ENCODE measurements around the gene TMED4.

Gene TMED4

DNA sequence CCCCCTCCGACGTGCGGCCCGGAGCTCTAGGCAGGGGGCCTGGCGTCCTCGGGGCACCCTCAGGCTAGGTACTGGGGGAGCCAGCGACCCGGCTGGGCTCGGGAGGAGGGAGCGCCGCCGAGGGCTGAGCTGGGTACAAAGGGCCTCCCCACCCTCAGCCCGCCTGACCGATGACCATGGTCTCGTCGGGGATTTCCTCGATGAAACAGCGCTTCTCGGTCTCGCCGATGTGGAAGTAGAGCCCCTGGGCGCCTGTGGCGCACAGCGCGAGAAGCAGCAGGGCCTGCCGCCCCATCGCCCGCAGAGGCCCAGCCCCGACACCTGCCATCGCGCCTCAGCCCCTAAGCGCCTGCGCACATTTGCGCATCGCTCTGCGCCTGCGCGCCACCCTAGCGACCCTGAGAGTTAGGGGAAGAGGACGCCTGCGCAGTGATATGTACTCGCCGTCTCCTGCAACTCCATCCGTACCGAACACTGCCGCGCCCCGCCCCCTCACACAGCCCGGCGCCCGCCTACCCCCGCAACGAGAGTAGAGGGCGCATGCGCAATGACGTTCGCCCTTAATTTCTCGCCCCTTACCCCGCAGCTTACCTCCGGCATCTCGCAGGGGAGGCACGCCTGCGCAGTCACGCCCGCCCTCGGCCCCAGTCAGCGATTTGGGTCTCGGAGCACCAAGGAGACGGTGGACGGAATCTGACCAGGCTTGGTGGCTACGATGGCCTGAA is at the start of gene TMED4:
Gene TMED4 (minus strand): TSS at position 353 of the 725 bp plus-strand sequence. CDS start 25 bp downstream, at position 328.
- peak; percentile 98 to 99 for DNase-seq

DNA sequence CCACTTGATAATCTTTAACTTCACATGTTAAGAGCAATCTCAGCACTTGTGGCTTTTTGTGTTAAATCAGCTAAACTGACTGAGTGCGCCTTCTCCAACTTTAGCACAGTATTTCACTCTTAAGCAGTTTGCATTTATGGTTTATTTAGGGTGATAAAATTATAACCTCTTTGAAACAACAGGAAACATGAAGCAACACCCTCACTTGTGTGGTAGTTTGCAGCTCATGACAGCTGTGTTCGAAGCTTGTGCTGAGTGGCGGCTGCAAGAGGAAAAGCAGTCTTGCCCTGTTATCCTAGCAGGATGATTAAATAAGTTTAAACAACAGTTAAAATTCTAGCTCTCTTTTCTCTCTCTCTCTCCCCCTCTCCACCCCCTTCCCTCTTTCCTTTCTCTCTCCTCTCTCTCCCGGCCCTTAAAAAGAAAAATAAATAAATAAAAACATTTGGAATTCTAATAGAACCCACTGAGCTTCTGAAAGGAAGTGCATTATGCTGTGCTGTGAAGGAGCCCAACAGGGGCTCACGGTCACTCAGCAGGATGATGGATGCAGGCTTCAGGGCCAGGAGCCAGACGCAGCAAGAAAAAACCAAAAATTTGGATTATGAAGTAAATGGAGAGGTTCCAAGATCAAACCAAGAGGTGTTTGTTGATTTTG is 49.6 kb upstream of the TMED4 start:
- DNase-seq: no peak

DNA sequence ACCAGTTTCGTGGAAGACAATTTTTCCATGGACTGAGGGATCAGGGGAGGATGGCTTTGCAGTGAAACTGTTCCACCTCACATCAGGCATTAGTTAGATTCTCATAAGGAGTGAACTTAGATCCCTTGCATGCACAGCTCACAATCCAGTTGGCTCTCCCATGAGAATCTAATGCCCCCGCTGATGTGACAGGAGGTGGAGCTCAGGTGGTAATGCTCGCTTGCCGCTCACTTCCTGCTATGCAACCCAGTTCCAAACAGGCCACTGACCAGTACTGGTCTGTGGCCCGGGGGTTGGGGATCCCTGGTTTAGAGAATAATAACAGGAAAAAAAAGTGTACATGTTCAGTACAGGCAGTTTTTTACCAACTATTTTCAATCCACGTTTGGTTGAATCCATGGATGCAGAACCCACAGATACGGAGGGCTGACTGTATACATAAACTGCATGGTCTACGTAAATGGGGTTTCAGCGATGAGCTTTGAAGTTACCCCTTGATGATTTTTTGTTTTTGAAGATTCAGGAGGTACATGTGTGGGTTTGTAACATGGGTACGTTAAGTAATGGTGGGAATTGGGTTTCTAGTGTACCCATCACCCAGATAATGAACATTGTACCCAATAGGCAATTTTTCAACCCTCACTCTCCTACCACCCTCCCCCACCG is 48.9 kb upstream of the TMED4 start:
- DNase-seq: no peak

DNA sequence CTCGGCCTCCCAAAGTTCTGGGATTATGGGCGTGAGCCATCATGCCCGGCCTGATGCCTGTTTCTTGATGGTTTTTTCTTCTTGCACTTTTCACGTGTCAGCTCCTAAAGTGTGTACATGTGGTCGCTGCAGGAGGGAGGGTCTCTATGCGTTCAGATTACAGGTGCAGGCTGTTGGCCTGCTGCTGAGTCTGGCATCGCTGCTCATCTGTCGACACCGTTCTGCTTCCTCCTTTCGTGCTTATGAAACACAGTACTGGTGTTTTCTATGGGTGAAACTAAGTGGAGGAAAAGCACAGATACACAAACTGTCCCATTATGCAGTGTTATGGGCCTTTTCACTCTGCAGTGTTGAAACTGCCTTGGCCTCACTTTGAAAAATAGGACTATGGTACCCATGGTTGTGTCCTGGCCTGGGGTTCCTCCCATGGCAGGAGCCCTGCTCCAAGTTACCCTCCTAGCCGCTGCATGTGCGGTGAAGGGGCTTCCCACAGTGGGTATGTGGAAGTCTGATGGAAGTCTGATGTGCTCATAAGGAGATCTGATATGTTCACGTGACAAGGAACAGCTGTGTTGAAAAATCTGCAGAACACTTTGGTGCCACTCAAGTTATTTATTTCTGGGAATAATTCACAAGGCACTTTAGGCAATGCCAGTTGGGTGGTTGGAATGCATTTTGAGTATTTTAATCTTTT is 47.9 kb upstream of the TMED4 start:
- DNase-seq: no peak

DNA sequence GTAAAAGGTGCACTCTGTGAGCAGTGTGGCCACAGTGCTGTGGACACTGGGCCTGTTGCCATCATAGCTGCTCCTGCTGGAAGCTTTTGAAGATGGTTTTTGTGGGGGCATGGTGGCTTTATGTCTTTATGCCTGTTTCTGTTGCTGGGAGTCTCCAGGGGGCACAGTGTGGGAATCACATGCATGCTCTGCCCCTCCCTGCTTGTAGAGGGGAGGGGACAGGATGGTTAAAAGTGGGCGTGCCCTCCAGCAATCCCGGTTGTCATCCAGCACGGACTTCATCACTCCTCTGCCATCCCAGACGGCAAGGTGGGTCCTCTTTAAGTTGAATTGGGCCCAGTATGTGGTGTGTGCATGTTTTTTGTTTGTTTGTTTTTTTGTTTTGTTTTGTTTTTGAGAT is 44.6 kb upstream of the TMED4 start:
- DNase-seq: no peak

DNA sequence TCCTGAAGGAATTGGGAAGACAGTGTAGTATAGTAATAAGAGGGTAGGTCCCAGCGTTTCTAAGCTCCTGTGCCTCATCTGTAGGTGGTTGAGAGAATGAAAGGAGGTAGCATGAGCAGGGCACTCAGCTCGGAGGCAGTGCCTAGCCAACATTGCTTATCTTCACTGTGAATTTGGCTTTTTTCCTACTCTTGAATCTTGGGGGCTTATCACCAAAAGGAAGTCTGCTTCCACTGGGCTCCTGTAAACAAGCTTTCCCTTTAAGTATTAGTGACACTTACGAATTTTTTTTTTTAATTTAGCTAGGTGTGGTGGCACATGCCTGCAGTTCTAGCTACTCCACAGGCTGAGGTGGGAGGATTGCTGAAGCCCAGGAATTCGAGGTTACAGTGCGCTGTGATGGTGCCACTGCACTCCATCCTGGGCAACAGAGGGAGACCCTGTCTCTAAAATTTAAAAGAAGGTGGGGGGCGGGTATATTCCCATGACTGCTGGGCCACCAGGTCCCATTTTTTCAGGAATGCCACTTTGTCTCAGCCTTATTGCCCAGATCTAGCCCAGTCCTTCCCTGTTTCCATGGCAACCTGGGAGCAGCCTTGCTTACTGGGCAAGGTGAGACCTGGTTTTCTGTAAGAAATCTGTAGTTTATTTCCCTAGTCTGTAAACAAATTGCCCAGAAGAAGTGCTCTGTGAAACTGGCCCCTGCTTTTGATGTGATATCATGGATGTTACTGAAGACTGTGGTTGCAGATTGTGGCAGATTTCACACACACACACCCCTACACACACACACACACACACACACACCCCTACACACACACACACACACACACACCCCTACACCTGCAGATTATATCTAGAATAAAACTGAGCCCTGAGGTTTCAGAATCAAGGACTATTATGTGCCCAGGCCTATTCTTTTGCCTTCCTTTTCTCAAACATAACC is 43.8 kb upstream of the TMED4 start:
- no peak for DNase-seq

DNA sequence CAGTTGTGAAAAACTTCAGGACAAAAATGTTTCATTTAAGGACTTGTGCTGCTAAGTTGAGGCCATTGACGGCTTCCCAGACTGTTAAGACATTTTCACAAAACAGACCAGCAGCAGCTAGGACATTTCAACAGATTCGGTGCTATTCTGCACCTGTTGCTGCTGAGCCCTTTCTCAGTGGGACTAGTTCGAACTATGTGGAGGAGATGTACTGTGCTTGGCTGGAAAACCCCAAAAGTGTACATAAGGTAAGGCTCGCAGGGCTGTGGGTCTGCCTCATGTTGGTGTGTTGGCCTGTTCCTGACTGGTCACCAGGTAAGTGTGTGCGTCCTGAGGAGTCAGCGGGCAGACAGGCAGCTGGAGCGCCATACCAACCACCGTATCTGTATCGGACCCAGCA is 42.3 kb upstream of the TMED4 start:
- DNase-seq: no peak

DNA sequence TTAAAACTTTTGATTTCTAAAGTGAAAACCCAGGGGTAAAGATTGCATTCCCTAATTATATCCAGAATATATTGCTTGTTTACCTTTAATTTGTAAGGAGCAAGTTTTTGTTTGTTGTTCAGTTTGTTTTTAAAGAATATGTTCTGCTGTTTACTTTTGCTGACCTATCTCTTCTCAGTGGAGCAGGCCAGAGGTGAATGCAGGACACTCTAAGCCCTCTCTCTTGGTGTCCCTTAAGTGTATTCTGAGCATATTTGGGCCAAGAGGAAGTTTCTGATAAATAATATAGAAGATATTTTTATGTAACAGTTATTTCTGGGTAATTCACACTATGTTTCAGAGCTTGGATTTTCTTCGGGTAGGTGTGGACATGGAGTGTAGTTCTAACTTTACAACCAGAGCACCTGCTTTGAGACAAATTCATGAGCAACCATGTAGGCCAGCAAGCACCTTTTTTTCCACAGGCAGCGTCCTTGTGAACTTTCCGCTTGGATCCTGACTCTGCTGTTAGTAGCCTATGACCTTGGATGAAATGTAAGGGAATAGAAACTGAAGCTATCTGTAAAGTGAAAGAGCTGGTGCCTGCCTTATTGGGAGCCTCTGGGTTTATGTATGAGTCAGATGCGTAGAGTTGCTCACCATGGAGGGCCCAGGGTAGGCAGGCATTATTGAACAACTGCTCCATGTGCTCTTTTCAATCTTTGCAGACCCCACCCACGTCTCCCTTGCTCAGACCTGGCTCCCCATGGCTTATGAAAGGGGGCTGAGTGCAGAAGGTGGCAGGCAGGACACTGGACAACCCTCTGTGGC is 40.5 kb upstream of the TMED4 start:
- no peak for DNase-seq

DNA sequence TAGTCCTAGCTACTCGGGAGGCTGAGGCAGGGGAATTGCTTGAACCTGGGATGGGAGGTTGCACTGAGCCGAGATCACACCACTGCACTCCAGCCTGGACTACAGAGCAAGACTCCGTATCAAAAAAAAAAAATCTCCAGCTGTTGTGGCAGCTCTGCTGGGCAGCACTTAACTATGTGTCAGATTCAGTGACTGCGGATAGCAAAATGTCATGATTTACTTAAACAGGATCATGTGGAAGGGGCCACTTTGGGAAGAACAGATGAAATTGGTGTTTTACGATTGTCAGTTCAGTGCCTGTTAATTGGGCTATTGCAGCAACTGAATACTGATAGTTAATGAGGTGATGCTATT is 39.7 kb upstream of the TMED4 start:
- DNase-seq: no peak

DNA sequence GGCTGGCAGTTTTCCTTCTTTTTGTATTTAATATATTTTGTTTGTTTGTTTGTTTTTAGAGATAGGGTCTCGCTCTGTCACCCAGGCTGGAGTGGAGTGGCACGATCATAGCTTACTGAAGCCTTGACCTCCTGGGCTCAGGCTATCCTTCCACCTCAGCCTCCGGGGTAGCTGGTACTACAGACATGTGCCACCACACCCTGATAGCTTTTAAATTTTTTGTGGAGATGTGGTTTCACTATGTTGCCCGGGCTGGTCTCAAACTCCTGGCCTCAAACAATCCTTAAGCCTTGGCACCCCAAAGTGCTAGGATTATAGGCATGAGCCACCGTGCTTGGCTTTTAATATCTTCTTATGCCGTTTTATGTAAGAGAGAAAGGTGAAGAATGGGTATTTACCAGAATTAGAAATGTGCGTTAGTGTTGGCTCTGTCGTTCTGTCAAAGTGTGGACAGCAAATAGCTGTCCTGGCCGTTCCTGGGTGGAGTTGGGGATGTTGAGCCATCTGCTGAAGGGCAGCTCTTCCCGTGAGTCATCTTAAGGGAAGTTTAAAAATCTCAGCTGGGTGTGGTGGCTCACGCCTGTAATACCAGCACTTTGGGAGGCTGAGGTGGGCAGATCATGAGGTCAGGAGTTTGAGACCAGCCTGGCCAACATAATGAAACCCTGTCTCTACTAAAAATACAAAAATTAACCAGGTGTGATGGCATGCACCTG is 39.2 kb upstream of the TMED4 start:
- DNase-seq: no peak

DNA sequence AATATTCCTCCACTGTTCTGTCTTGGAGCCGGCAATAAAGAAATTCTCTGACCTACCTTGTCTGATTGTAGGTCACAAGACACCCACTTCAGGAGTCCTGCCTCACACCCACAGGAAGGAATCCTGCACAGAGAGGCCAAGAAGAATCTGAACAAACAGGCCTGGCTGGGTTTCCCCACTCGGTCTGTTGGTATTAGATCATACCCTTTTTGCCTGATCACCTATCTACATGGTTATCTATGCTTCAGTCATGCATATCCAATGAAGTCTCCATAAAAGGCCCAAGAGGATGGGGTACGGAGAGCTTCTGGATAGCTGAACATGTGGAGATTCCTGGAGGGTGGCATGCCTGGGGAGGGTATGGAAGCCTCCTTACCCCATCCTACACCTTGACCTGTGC is 36.7 kb upstream of the TMED4 start:
- DNase-seq: no peak

DNA sequence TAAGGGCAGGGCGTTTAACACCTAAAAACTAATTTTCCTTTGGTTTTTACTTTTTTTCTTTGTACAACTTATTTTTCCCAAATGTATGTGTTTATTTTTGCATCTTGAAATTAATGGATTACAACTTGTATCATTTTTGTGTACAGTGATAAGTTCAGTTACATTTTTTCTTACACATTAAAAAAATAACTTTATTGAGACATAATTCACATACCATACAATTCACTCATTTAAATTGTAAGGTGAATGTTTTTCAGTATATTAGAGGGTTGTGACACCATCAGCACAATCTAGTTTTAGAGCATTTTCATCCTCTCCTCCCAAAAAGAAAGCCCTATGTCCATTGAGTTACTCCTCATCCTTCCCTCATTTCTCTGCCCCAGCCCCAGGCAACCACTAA is 36.0 kb upstream of the TMED4 start:
- DNase-seq: no peak

DNA sequence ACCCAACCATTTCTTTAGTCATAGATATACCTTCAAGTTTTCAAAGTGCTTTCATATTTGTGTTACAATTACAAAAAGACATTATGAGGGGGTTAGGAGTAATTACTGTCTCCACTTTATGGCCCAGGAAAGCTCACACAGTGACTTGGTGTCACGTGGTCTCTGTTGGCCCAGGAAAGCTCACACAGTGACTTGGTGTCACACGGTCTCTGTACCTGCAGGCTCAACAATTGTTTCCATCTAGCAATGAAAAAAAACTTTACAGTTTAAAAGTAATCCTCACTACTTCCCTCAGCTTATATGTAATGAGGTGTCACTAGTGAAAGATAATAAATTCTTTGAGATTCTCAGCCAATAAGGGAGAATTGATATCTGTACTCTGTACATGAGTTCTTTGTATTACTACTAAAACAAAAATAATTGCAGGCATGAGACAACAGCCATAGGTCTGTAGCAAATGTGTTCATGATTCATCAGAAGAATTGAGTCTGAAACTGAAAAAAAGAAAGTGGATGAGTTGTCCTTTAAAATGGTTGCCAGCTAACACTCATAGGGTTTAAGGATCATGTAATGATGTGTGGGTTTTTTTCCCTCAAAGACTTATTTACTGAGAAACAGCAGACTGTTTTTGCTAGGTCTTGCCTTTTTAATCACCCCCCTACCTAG is 35.3 kb upstream of the TMED4 start:
- DNase-seq: no peak

DNA sequence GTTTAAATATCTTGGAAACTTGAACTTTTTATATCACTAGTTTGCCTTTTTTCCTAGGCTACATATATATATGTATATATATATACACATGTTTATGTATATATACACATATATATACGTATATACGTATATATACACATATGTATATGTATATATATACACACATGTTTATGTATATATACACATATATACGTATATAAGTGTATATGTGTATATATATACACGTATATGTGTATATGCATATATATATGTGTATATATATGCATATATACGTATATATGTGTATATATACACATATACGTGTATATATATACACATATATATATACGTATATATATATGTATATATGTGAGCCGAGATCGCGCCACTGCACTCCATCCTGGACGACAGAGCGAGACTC is 34.5 kb upstream of the TMED4 start:
- DNase-seq: no peak

DNA sequence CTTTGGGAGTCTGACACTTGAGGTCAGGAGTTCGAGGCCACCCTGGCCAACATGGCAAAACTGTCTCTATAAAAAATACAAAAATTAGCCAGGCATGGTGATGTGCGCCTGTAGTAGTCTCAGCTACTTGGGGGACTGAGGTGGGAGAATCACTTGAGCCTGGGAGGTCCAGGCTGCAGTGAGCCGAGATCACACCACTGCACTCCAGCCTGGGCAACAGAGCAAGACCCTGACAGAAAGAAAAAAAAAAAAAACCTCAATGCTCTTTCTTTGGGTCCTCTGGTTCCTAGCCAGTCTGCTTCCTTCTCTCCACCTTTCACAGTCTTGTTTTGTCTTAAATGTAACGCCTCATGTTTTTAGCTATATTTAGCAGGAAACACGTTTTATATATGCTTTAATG is 33.8 kb upstream of the TMED4 start:
- DNase-seq: no peak

DNA sequence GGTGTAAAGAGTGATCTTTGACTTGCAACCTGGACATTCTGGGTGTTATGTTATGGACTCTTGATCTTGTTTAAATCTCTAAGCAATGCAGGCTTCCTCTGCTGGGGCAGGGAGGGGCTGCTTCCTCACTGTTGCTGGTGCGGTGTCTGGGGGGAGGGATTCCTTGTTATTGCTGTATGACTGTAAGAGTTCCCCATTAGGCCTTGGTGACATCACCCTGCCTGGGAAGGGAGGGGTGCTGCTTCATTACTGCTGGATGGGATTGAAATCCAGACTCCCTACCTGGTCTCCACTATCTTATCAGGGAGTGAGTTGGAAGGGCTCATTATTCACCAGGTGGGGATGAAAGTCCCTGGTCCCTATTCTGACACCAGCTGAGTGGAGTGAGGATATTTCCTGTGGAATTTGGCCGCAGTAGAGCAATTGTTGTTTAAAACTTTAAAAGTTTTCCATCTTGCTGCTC is 33.1 kb upstream of the TMED4 start:
- no peak for DNase-seq

DNA sequence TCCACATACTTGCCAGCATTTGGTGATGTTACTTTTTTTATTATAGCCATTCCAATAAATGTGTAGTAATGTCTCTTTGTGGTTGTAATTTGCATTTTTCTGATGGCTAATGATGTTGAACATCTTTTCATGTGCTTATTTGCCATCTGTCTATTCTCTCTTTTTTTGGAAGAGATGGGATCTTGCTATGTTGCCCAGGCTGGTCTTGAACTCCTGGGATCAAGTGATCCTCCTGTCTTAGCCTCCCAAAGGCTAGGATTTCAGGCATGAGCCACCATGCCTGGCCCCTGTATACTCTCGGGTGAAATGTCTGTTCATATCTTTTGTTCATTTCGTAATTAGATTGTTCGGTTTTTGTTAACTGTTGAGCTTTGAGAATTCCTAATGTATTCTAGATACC is 27.8 kb upstream of the TMED4 start:
- no peak for DNase-seq

DNA sequence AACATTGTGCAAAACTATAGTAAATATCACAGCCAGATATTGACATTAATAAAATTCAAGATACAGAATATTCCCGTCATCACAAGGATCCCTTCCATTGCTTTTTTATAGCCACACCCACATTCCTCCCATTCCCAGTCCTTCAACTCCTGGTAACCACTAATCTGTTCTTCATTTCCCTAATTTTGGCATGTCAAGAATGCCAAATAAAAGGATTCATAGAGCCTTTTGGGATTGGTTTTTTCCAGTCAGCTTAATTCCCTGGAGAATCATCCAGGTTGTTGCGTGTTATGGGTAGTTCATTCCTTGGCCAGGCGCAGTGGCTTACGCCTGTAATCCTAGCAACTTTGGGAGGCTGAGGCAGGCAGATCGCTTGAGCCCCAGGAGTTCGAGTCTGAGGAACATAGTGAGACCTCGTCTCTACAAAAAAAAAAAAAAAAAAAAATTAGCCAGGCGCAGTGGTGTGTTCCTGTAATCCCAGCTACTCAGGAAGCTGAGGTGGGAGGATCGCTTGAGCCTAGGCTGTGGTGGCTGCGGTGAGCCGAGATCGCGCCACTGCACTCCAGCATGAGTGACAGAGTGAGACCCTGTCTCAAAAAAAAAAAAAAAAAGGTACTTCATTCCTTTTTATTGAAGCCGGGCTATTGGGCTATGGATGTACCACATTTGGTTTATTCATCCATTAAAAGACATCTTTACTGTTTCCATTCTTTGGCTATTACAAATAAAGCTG is 27.1 kb upstream of the TMED4 start:
- DNase-seq: no peak
